Measurements from ENCODE around the gene ABI3BP.

ABI3BP gene

GRCh38 chr3:100869787-100870186 lies 123.4 kb downstream of the ABI3BP start:
- Histone ChIP-seq H2AFZ (ENCODE audit: low read depth, low read length, severe bottlenecking) (no peak overlapping the region), H3K79me2 (ENCODE audit: insufficient read depth, low read length) (no peaks in the 10 kb centered on the region), H3K36me3 (ENCODE audit: low read length) (no peaks in the 10 kb centered on the region), H4K20me1 (ENCODE audit: low read depth, low read length) (no peaks in the 10 kb centered on the region), H3K4me2 (ENCODE audit: low read depth, low read length, poor library complexity, severe bottlenecking) (no peak overlapping the region), H3K27ac (ENCODE audit: low read depth, low read length) (no peak overlapping the region), H3K9me2 (replicated peaks; ENCODE audit: insufficient read depth, low read length) (no peaks in the 10 kb centered on the region), H3K9me3 (ENCODE audit: insufficient read depth, low read length) (no peaks in the 10 kb centered on the region), H3F3A (ENCODE audit: insufficient read depth) (no peaks in the 10 kb centered on the region), H3K27me3 (ENCODE audit: low read length) (no peaks in the 10 kb centered on the region), H3K4me3 (ENCODE audit: insufficient read depth, low read length, poor library complexity, severe bottlenecking) (no peak overlapping the region), H3K9ac (ENCODE audit: low read length) (no peak overlapping the region)
- TF ChIP-seq EZH2phosphoT487 (conservative IDR thresholded peaks at IDR 0.05; ENCODE audit: low read length): no peak
- no peak for TF ChIP-seq CTCF (IDR thresholded peaks at IDR 0.05; ENCODE audit: insufficient read depth, low read length, poor library complexity, severe bottlenecking)

GRCh38 chr3:100868894-100869293 lies 124.3 kb downstream of the ABI3BP start:
- TF ChIP-seq CTCF (IDR thresholded peaks at IDR 0.05; ENCODE audit: insufficient read depth, low read length, poor library complexity, severe bottlenecking) (no peak), EZH2phosphoT487 (conservative IDR thresholded peaks at IDR 0.05; ENCODE audit: low read length) (no peak)
- no peaks in the 10 kb centered on the region for H3F3A ChIP-seq (ENCODE audit: insufficient read depth)
- H3K27ac ChIP-seq (ENCODE audit: low read depth, low read length): no peak overlapping the region
- H3K9ac ChIP-seq (ENCODE audit: low read length): no peak overlapping the region
- no peaks in the 10 kb centered on the region for H3K9me2 ChIP-seq (replicated peaks; ENCODE audit: insufficient read depth, low read length)
- H3K36me3 ChIP-seq (ENCODE audit: low read length): no peaks in the 10 kb centered on the region
- no peak overlapping the region for H2AFZ ChIP-seq (ENCODE audit: low read depth, low read length, severe bottlenecking)
- H3K9me3 ChIP-seq (ENCODE audit: insufficient read depth, low read length): no peaks in the 10 kb centered on the region
- no peak overlapping the region for H3K4me2 ChIP-seq (ENCODE audit: low read depth, low read length, poor library complexity, severe bottlenecking)
- H4K20me1 ChIP-seq (ENCODE audit: low read depth, low read length): no peaks in the 10 kb centered on the region
- H3K27me3 ChIP-seq (ENCODE audit: low read length): no peaks in the 10 kb centered on the region
- H3K79me2 ChIP-seq (ENCODE audit: insufficient read depth, low read length): no peaks in the 10 kb centered on the region
- no peak overlapping the region for H3K4me3 ChIP-seq (ENCODE audit: insufficient read depth, low read length, poor library complexity, severe bottlenecking)

GRCh38 chr3:100868096-100868495 lies 125.1 kb downstream of the ABI3BP start:
- TF ChIP-seq EZH2phosphoT487 (conservative IDR thresholded peaks at IDR 0.05; ENCODE audit: low read length) (no peak), CTCF (IDR thresholded peaks at IDR 0.05; ENCODE audit: insufficient read depth, low read length, poor library complexity, severe bottlenecking) (no peak)
- Histone ChIP-seq H3K9me2 (replicated peaks; ENCODE audit: insufficient read depth, low read length) (no peaks in the 10 kb centered on the region), H3K27ac (ENCODE audit: low read depth, low read length) (no peak overlapping the region), H3K27me3 (ENCODE audit: low read length) (no peaks in the 10 kb centered on the region), H3K9me3 (ENCODE audit: insufficient read depth, low read length) (no peaks in the 10 kb centered on the region), H3K4me3 (ENCODE audit: insufficient read depth, low read length, poor library complexity, severe bottlenecking) (no peak overlapping the region), H2AFZ (ENCODE audit: low read depth, low read length, severe bottlenecking) (no peak overlapping the region), H3F3A (ENCODE audit: insufficient read depth) (no peaks in the 10 kb centered on the region), H3K9ac (ENCODE audit: low read length) (no peak overlapping the region), H4K20me1 (ENCODE audit: low read depth, low read length) (no peaks in the 10 kb centered on the region), H3K36me3 (ENCODE audit: low read length) (no peaks in the 10 kb centered on the region), H3K79me2 (ENCODE audit: insufficient read depth, low read length) (no peaks in the 10 kb centered on the region), H3K4me2 (ENCODE audit: low read depth, low read length, poor library complexity, severe bottlenecking) (no peak overlapping the region)

Data from SU-DHL-6 (cell line).